Measurements from ENCODE around the gene CAMK2B. TPM values are rescaled to one million over a fixed set of nuclear protein-coding genes. Genes with fewer than 3 reads are reported as not detected.

CAMK2B gene
- total RNA-seq, 1 experiment from 2014 or later, result 0.34 TPM

DNA sequence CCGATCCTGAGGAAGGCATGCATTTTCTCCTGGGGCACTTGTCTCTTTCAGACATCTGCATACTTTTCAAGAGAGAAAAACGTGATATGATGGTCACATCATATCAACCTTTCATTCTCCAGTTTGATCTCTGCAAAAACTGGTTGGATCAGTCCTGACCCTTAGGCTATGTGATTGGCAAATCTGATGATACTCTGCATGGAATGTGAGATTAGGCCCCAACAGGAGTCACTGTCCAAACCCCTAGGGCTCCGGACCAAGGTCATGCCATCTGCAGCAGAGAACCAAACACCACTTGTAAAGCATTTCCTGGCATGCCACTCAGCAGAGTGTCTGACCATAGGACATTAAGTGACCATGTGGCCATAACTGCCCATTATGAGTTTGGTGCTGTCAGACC lies 144.8 kb downstream of the CAMK2B start:
- Histone ChIP-seq H3K4me1 (ENCODE audit: control insufficient read depth in 1 of 2, insufficient read depth in 2 of 2, low read length in 2 of 2) (peaks cover 29 to 30% of the 10 kb centered on the region in 2 experiments), H3K27me3 (ENCODE audit: insufficient read depth, low read length) (no peaks in the 10 kb centered on the region), H3K9me2 (ENCODE audit: insufficient read depth) (no peaks in the 10 kb centered on the region), H3K9ac (ENCODE audit: low read length) (no peak overlapping the region), H3K4me3 (replicated peaks in 1 of 2; ENCODE audit: low read depth in 1 of 2, low read length in 2 of 2) (no peak overlapping the region), H3K79me2 (ENCODE audit: insufficient read depth, low read length) (no peaks in the 10 kb centered on the region), H3K27ac (ENCODE audit: low read depth, low read length) (no peak overlapping the region), H3K36me3 (ENCODE audit: control insufficient read depth in 1 of 2, insufficient read depth in 2 of 2, low read length in 2 of 2) (no peaks in the 10 kb centered on the region), H3K4me2 (ENCODE audit: low read length) (no peak overlapping the region), H2AFZ (ENCODE audit: low read depth, low read length, poor library complexity, severe bottlenecking) (no peak overlapping the region), H3K9me3 (ENCODE audit: control insufficient read depth in 1 of 2, insufficient read depth in 1 of 2, low read depth in 1 of 2, low read length in 2 of 2) (peaks cover 5 to 11% of the 10 kb centered on the region in 2 experiments; a peak in 2 of 4 replicates), H4K20me1 (ENCODE audit: insufficient read depth) (no peaks in the 10 kb centered on the region)
- TF ChIP-seq EZH2phosphoT487 (IDR thresholded peaks at IDR 0.05; ENCODE audit: borderline replicate concordance) (no peak), ELF1 (IDR thresholded peaks at IDR 0.05; ENCODE audit: borderline replicate concordance, low read depth) (no peak), POLR2AphosphoS5 (IDR thresholded peaks at IDR 0.05; ENCODE audit: low read depth, low read length) (no peak), POLR2A (IDR thresholded peaks at IDR 0.05; ENCODE audit: borderline replicate concordance, extremely low read depth, insufficient read depth, insufficient read length) (no peak), SIN3A (IDR thresholded peaks at IDR 0.05; ENCODE audit: low read depth) (no peak), FOSL1 (IDR thresholded peaks at IDR 0.05; ENCODE audit: low read depth) (no peak), YY1 (IDR thresholded peaks at IDR 0.05; ENCODE audit: extremely low read depth, insufficient replicate concordance, low read depth, low read length) (no peak), CBX3 (IDR thresholded peaks at IDR 0.05; ENCODE audit: low read depth) (no peak), JUND (IDR thresholded peaks at IDR 0.05) (no peak)
- TF ChIP-seq, protein P1, sequence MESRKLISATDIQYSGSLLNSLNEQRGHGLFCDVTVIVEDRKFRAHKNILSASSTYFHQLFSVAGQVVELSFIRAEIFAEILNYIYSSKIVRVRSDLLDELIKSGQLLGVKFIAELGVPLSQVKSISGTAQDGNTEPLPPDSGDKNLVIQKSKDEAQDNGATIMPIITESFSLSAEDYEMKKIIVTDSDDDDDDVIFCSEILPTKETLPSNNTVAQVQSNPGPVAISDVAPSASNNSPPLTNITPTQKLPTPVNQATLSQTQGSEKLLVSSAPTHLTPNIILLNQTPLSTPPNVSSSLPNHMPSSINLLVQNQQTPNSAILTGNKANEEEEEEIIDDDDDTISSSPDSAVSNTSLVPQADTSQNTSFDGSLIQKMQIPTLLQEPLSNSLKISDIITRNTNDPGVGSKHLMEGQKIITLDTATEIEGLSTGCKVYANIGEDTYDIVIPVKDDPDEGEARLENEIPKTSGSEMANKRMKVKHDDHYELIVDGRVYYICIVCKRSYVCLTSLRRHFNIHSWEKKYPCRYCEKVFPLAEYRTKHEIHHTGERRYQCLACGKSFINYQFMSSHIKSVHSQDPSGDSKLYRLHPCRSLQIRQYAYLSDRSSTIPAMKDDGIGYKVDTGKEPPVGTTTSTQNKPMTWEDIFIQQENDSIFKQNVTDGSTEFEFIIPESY (IDR thresholded peaks at IDR 0.05; ENCODE audit: extremely low read depth, insufficient replicate concordance, low read length), result no peak
- TF ChIP-seq, protein P2, sequence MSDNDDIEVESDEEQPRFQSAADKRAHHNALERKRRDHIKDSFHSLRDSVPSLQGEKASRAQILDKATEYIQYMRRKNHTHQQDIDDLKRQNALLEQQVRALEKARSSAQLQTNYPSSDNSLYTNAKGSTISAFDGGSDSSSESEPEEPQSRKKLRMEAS (IDR thresholded peaks at IDR 0.05), result no peak
- TF ChIP-seq, protein P3, sequence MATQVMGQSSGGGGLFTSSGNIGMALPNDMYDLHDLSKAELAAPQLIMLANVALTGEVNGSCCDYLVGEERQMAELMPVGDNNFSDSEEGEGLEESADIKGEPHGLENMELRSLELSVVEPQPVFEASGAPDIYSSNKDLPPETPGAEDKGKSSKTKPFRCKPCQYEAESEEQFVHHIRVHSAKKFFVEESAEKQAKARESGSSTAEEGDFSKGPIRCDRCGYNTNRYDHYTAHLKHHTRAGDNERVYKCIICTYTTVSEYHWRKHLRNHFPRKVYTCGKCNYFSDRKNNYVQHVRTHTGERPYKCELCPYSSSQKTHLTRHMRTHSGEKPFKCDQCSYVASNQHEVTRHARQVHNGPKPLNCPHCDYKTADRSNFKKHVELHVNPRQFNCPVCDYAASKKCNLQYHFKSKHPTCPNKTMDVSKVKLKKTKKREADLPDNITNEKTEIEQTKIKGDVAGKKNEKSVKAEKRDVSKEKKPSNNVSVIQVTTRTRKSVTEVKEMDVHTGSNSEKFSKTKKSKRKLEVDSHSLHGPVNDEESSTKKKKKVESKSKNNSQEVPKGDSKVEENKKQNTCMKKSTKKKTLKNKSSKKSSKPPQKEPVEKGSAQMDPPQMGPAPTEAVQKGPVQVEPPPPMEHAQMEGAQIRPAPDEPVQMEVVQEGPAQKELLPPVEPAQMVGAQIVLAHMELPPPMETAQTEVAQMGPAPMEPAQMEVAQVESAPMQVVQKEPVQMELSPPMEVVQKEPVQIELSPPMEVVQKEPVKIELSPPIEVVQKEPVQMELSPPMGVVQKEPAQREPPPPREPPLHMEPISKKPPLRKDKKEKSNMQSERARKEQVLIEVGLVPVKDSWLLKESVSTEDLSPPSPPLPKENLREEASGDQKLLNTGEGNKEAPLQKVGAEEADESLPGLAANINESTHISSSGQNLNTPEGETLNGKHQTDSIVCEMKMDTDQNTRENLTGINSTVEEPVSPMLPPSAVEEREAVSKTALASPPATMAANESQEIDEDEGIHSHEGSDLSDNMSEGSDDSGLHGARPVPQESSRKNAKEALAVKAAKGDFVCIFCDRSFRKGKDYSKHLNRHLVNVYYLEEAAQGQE (IDR thresholded peaks at IDR 0.05; ENCODE audit: low read depth), result no peak
- DNase-seq (ENCODE audit: low read depth, low spot score), result no peak
- intact Hi-C loops (cut with micrococcal nuclease), result loop anchor here (5.0 kb wide), 1 partner anchor 33 kb away; no protein-coding TSS in a partner anchor
- ChIA-PET RAD21 (ENCODE audit: low non-redundant PET in 1 of 2, low total read pairs in 2 of 2, uncharacterized antibody in 2 of 2, unreplicated experiment in 2 of 2) (no interaction called here), CTCF (no interaction called here), POLR2A (no interaction called here)
- BruUV-seq (replicated peaks), result no TSS peak
- ATAC-seq, result no peak
